Kidney (tissue), 22 donors: ENCODE measurements around the gene FPR2. TPM values are rescaled to one million over a fixed set of nuclear protein-coding genes. Genes with fewer than 3 reads are reported as not detected.
A peak's percentile ranks its signal among the peaks of the same experiment; 100 is the strongest.

Source experiments
- DNase-seq, 5 donors: peaks; one replicate each; pipeline ENCODE4 v3.0.0-alpha.2; 2013 to 2020
- FAIRE-seq: peaks from 2 replicates; lab custom pipeline; 2012; peaks lifted over from hg19 to GRCh38; lab: Jason Lieb, UNC
- H3K27ac ChIP-seq, 2 donors: one replicate each; pipeline ENCODE4 v1.7.0; 2013; ENCODE audit warnings: low read depth in 2 of 2, low read length in 2 of 2, inconsistent platforms in 1 of 2
- H3K27me3 ChIP-seq: one replicate; pipeline ENCODE4 v1.7.1; 2013; ENCODE audit warnings: low read length, inconsistent platforms; ENCODE audit not compliant: control insufficient read depth, insufficient read depth
- H3K36me3 ChIP-seq, 3 donors: one replicate each; pipeline versions ENCODE4 v1.7.0 to v1.7.1; 2013; ENCODE audit warnings: low read length in 3 of 3, control low read depth in 1 of 3, inconsistent platforms in 1 of 3; ENCODE audit not compliant: insufficient read depth in 3 of 3, control insufficient read depth in 2 of 3
- H3K4me1 ChIP-seq, 3 donors: one replicate each; pipeline versions ENCODE4 v1.7.0 to v1.7.1; 2013; ENCODE audit warnings: low read length in 3 of 3, inconsistent platforms in 1 of 3, low read depth in 1 of 3; ENCODE audit not compliant: control insufficient read depth in 2 of 3, insufficient read depth in 2 of 3
- H3K4me3 ChIP-seq, 3 donors: one replicate each; pipeline versions ENCODE4 v1.7.0 to v1.8.1; 2013; ENCODE audit warnings: low read length in 3 of 3, control low read depth in 1 of 3, inconsistent platforms in 1 of 3
- H3K9ac ChIP-seq, 3 donors: one replicate each; pipeline versions ENCODE4 v1.7.0 to v1.7.1; 2013; ENCODE audit warnings: low read length in 3 of 3, control low read depth in 1 of 3, inconsistent platforms in 1 of 3
- H3K9me3 ChIP-seq, 3 donors: one replicate each; pipeline versions ENCODE4 v1.7.0 to v1.7.1; 2013; ENCODE audit warnings: low read length in 3 of 3, control low read depth in 1 of 3, inconsistent platforms in 1 of 3; ENCODE audit not compliant: control insufficient read depth in 2 of 3, insufficient read depth in 1 of 3
- CTCF ChIP-seq: IDR thresholded peaks from 3 replicates; pipeline ENCODE4 v1.5.1; 2012; ENCODE audit warnings: mild to moderate bottlenecking, moderate library complexity, borderline replicate concordance; ENCODE audit not compliant: insufficient read depth; ENCODE audit errors: extremely low read depth
- intact Hi-C: fragments of 100-400 bp; cut with DNase I; formaldehyde crosslinking; loops from one replicate; pipeline ENCODE4 v1.11.1; 2022
- long read RNA-seq, 10 donors: library from polyadenylated mRNA in 1 of 10; unstranded in 1 of 10; transcript quantifications; one replicate each; pipeline ENCODE4 v2.0.0 and lab custom pipeline, GENCODE V29; 2021 to 2026
- polyA plus RNA-seq: library from polyadenylated mRNA; stranded (reverse); fragments of 350-450 nt; fragmentation: Illumina TruSeq; extraction: RNeasy Lipid Tissue Mini Kit (QIAGEN cat#74804); gene quantifications from one replicate; pipeline ENCODE4 v1.2.3, GENCODE V29; 2014; ENCODE audit warnings: low read depth, low replicate concordance; ENCODE audit not compliant: insufficient read depth
- total RNA-seq: library from RNA; stranded (reverse); fragmentation: NEBNext Ultra II Directional; extraction: Animal tissue kit (Norgen Biotek cat#: 25700); gene quantifications from one replicate; pipeline ENCODE4 v1.2.1, GENCODE V29; 2021
- donor health status: control.
- donor health status: control.
- donor health status: control.
- donor health status: control.
- donor health status: control.
- donor health status: DM: yes; HTN: yes; CAD: no.
- donor health status: Normal renal cell carcinoma (clear cell type).

Gene FPR2
- 2.3 TPM for total RNA-seq
- polyA plus RNA-seq = not detected
- long read RNA-seq, donor 1 = 0 reads
- long read RNA-seq, donor 2 = 0 reads
- long read RNA-seq, donor 3 = 0 reads
- long read RNA-seq, donor 4 = 0 reads
- long read RNA-seq, donor 5 = 0 reads
- long read RNA-seq, donor 6 = 0 reads
- long read RNA-seq, donor 7 = 0 reads
- long read RNA-seq, donor 8 = 0 reads
- long read RNA-seq, donor 9 = 0 reads
- long read RNA-seq, donor 10 = 0 reads

GRCh38 chr19:51760697-51761356 lies at the start of gene FPR2:
Gene FPR2, plus strand, starts transcription at chr19:51761180. Its CDS starts 7,479 bp downstream, at chr19:51768659.
- DNase-seq (no peak), FAIRE-seq (no peak)
- Histone ChIP-seq H3K27ac (no peak within 1 kb of the TSS), H3K4me3 (no peak within 1 kb of the TSS), H3K27me3 (no peaks in the 10 kb centered on the region), H3K36me3 (no peaks in the 10 kb centered on the region), H3K4me1 (no peaks in the 10 kb centered on the region), H3K9ac (no peak within 1 kb of the TSS), H3K9me3 (no peaks in the 10 kb centered on the region)
- intact Hi-C loops = no loop called here
- no peak for TF ChIP-seq CTCF

GRCh38 chr19:51711702-51712101 lies 49.3 kb upstream of the FPR2 start:
- Histone ChIP-seq H3K36me3 (no peaks in the 10 kb centered on the region), H3K27ac (no peak overlapping the region), H3K9ac (no peak overlapping the region), H3K4me3 (no peak overlapping the region), H3K9me3 (no peaks in the 10 kb centered on the region), H3K4me1 (no peaks in the 10 kb centered on the region), H3K27me3 (peaks cover 3% of the 10 kb centered on the region)
- DNase-seq (no peak), FAIRE-seq (no peak)
- intact Hi-C loops = no loop called here
- no peak for TF ChIP-seq CTCF

- Histone ChIP-seq H3K9ac (no peak overlapping the region), H3K36me3 (no peaks in the 10 kb centered on the region), H3K4me1 (no peaks in the 10 kb centered on the region), H3K4me3 (no peak overlapping the region), H3K27ac (no peak overlapping the region), H3K27me3 (peaks cover 5% of the 10 kb centered on the region), H3K9me3 (no peaks in the 10 kb centered on the region)
- FAIRE-seq = no peak
- intact Hi-C loops = no loop called here
- TF ChIP-seq CTCF = peak; percentile 41
- peak in 2 of 5 donors; percentile 46 to 57 for DNase-seq
Measured at GRCh38 chr19:51712461-51713081, 48.4 kb upstream of the FPR2 start.
